AG04450 (cell line): ENCODE data around the gene FSHR. TPM values are rescaled to one million over a fixed set of nuclear protein-coding genes. Genes with fewer than 3 reads are reported as not detected.

Experiments
- CTCF ChIA-PET: fragments of 300-600, 350-600 bp; formaldehyde crosslinking; extraction: SDS; loops from one replicate; lab custom pipeline; 2022; ENCODE audit warnings: antibody characterized with exemption, inconsistent platforms; lab: Charles Lee
- POLR2A ChIA-PET: fragments of 350-600 bp; formaldehyde crosslinking; extraction: SDS; loops from one replicate; lab custom pipeline; 2021; ENCODE audit warnings: antibody characterized with exemption, inconsistent platforms; lab: Yijun Ruan, JAX
- DNase-seq: peaks from one replicate; pipeline ENCODE4 v3.0.0-alpha.2; 2011; ENCODE audit warnings: low read depth, low spot score
- H3K27ac ChIP-seq: one replicate; pipeline ENCODE4 v1.5.1; 2012; ENCODE audit warnings: low read depth, low read length, control low read depth
- H3K27me3 ChIP-seq: one replicate; pipeline ENCODE4 v1.6.0; 2012; ENCODE audit warnings: low read length; ENCODE audit not compliant: control insufficient read depth, insufficient read depth
- H3K4me3 ChIP-seq: 2 replicates; pipeline ENCODE4 v1.5.1; 2011; ENCODE audit warnings: mild to moderate bottlenecking, low read depth, low read length, control low read depth
- H3K9me3 ChIP-seq: 2 replicates; pipeline ENCODE4 v1.5.1; 2012; ENCODE audit warnings: low read length; ENCODE audit not compliant: control insufficient read depth, insufficient read depth
- polyA plus RNA-seq: library from polyadenylated mRNA; depleted of rRNA; stranded (reverse); fragments of >200 nt; gene quantifications from 2 replicates; pipeline ENCODE4 v1.2.3, GENCODE V29; 2011
- TF ChIP-seq, protein P1 (sequence below): IDR thresholded peaks from 2 replicates; pipeline ENCODE4 v1.5.1; 2011; ENCODE audit warnings: low read depth, low read length, control low read depth, inconsistent platforms

The FSHR gene
- polyA plus RNA-seq, 1 experiment, result not detected

DNA sequence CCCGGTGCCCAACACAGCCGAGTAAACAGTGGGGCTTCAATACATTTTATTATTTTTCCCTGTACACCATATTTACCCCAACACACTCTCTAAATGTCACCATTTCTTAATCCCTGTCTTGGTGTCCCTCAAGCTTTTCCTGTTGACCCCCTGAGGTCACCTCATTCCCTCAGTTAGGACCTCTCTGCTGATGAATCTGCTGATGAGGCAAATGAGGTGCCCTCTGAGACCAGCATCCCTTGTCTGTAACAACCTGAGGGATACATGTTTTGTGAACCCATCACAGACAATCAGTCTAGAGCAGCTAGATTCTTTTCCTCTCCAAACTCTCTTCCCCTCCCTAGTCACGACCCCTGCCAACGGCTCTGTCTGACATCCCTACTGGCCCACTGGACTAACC lies 127.6 kb downstream of the FSHR start:
- H3K27me3 ChIP-seq, result no peaks in the 10 kb centered on the region
- H3K4me3 ChIP-seq, result no peak overlapping the region
- no peak overlapping the region for H3K27ac ChIP-seq
- DNase-seq, result no peak
- TF ChIP-seq, protein P1, sequence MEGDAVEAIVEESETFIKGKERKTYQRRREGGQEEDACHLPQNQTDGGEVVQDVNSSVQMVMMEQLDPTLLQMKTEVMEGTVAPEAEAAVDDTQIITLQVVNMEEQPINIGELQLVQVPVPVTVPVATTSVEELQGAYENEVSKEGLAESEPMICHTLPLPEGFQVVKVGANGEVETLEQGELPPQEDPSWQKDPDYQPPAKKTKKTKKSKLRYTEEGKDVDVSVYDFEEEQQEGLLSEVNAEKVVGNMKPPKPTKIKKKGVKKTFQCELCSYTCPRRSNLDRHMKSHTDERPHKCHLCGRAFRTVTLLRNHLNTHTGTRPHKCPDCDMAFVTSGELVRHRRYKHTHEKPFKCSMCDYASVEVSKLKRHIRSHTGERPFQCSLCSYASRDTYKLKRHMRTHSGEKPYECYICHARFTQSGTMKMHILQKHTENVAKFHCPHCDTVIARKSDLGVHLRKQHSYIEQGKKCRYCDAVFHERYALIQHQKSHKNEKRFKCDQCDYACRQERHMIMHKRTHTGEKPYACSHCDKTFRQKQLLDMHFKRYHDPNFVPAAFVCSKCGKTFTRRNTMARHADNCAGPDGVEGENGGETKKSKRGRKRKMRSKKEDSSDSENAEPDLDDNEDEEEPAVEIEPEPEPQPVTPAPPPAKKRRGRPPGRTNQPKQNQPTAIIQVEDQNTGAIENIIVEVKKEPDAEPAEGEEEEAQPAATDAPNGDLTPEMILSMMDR, result no peak
- ChIA-PET POLR2A (no interaction called here), CTCF (no interaction called here)
- no peaks in the 10 kb centered on the region for H3K9me3 ChIP-seq

DNA sequence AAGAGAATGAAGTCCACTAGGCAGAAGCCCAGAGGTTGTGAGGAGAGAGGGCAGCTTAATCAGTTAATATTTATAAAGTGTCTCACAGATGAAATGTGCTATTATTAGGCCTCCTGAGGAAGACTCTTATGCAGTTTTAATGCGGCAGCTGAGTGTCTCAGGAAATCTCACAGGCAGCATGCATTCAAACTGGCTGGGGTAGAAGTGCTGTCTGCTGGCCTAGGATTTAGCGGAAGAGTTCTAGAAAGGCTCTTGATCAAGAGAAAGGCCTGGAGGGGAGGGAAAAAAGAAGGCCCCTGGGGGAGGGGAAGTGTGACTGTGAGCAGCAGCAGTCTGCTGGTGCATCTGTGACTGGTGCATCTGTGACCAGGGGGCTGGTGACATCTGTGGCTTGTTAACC lies 133.0 kb downstream of the FSHR start:
- CTCF ChIA-PET, result no interaction called here
- POLR2A ChIA-PET, result no interaction called here
- TF ChIP-seq, protein P1, result no peak

GRCh38 chr2:49005261-49005660 lies 149.1 kb downstream of the FSHR start:
- no peak for DNase-seq
- CTCF ChIA-PET, result no interaction called here
- TF ChIP-seq, protein P1, result no peak
- H3K27ac ChIP-seq, result no peak overlapping the region
- POLR2A ChIA-PET, result no interaction called here
- no peak overlapping the region for H3K4me3 ChIP-seq
- no peaks in the 10 kb centered on the region for H3K27me3 ChIP-seq
- no peaks in the 10 kb centered on the region for H3K9me3 ChIP-seq

More for the DNA sequence above, 133.0 kb downstream of the FSHR start:
- Histone ChIP-seq H3K4me3 (no peak overlapping the region), H3K27ac (no peak overlapping the region), H3K9me3 (no peaks in the 10 kb centered on the region; the same call in 1 of the 2 replicates), H3K27me3 (no peaks in the 10 kb centered on the region)
- DNase-seq, result no peak

- TF ChIP-seq, protein P1, result no peak
- no peak for DNase-seq
- CTCF ChIA-PET, result no interaction called here
- POLR2A ChIA-PET, result no interaction called here
- Histone ChIP-seq H3K27ac (no peak overlapping the region), H3K9me3 (no peaks in the 10 kb centered on the region), H3K27me3 (no peaks in the 10 kb centered on the region), H3K4me3 (no peak overlapping the region)
Measured at GRCh38 chr2:49004036-49004626, 150.2 kb downstream of the FSHR start.

GRCh38 chr2:49003201-49003600 lies 151.1 kb downstream of the FSHR start:
- CTCF ChIA-PET, result no interaction called here
- POLR2A ChIA-PET, result no interaction called here
- H3K27ac ChIP-seq, result no peak overlapping the region
- DNase-seq, result no peak
- no peak overlapping the region for H3K4me3 ChIP-seq
- no peaks in the 10 kb centered on the region for H3K27me3 ChIP-seq
- TF ChIP-seq, protein P1, result no peak
- no peaks in the 10 kb centered on the region for H3K9me3 ChIP-seq
